DND-41 (cell line): ENCODE results near the gene GLMN.
"Not testable (repeated sequence)": the region's sequence is repeated elsewhere in the genome, so short reads cannot be mapped to it uniquely, and the experiment has no call there.

Source experiments
- CTCF ChIP-seq: IDR thresholded peaks from 2 replicates; pipeline ENCODE4 v1.5.1; 2012; ENCODE audit warnings: borderline replicate concordance, low read length, moderate library complexity, mild to moderate bottlenecking; ENCODE audit not compliant: poor library complexity, severe bottlenecking; ENCODE audit errors: extremely low read depth
- EZH2 ChIP-seq: IDR thresholded peaks from 3 replicates; pipeline ENCODE4 v1.6.1; 2012; ENCODE audit warnings: borderline replicate concordance, low read depth, mild to moderate bottlenecking, moderate library complexity, low read length, inconsistent platforms; ENCODE audit not compliant: severe bottlenecking

GRCh38 chr1:92254714-92255113 is 44.1 kb downstream of the GLMN start:
- TF ChIP-seq CTCF, EZH2: not testable (repeated sequence)
